Superior temporal gyrus (tissue), 1 donor: ENCODE data around the gene RAET1L.
"Not testable (repeated sequence)": the region's sequence is repeated elsewhere in the genome, so short reads cannot be mapped to it uniquely, and the experiment has no call there.

Experiments
- DNase-seq: peaks from one replicate; pipeline ENCODE4 v3.0.0-alpha.2; 2016; ENCODE audit errors: extremely low spot score

The RAET1L gene

GRCh38 chr6:150025201-150025917 lies at the start of gene RAET1L:
RAET1L (minus strand) TSS chr6:150025532; CDS start chr6:150025471, 61 bp downstream.
- DNase-seq = no peak

- no peak for DNase-seq
Measured at GRCh38 chr6:150075034-150075421, 49.7 kb upstream of the RAET1L start.

GRCh38 chr6:150074396-150075033 lies 49.2 kb upstream of the RAET1L start:
- not testable (repeated sequence) for DNase-seq

GRCh38 chr6:150072201-150072600 lies 46.9 kb upstream of the RAET1L start:
- no peak for DNase-seq

GRCh38 chr6:150070236-150070818 lies 45.0 kb upstream of the RAET1L start:
- DNase-seq = no peak

- no peak for DNase-seq
Measured at GRCh38 chr6:150069706-150070105, 44.4 kb upstream of the RAET1L start.

GRCh38 chr6:150068720-150069648 lies 43.7 kb upstream of the RAET1L start, which contains the start of gene ULBP3:
ULBP3 (minus strand) TSS chr6:150069121; CDS start chr6:150069066, 55 bp downstream.
- no peak for DNase-seq

- no peak for DNase-seq
Measured at GRCh38 chr6:150068151-150068550, 42.8 kb upstream of the RAET1L start.

GRCh38 chr6:150065083-150065482 lies 39.8 kb upstream of the RAET1L start:
- DNase-seq = no peak

GRCh38 chr6:150063640-150064039 lies 38.3 kb upstream of the RAET1L start:
- no peak for DNase-seq

- DNase-seq = not testable (repeated sequence)
Measured at GRCh38 chr6:150059973-150060372, 34.6 kb upstream of the RAET1L start.

- no peak for DNase-seq
Measured at GRCh38 chr6:150058986-150059385, 33.7 kb upstream of the RAET1L start.

- DNase-seq = no peak
Measured at GRCh38 chr6:150058231-150058792, 33.0 kb upstream of the RAET1L start.

- DNase-seq = no peak
Measured at GRCh38 chr6:150057501-150057951, 32.2 kb upstream of the RAET1L start.

GRCh38 chr6:150056916-150057315 lies 31.6 kb upstream of the RAET1L start:
- DNase-seq = no peak

- DNase-seq = no peak
Measured at GRCh38 chr6:150056156-150056555, 30.8 kb upstream of the RAET1L start.

GRCh38 chr6:150055131-150055530 lies 29.8 kb upstream of the RAET1L start:
- no peak for DNase-seq

- DNase-seq = no peak
Measured at GRCh38 chr6:150053450-150053849, 28.1 kb upstream of the RAET1L start.

- no peak for DNase-seq
Measured at GRCh38 chr6:150050846-150051245, 25.5 kb upstream of the RAET1L start.

- no peak for DNase-seq
Measured at GRCh38 chr6:150048099-150048498, 22.8 kb upstream of the RAET1L start.

- DNase-seq = no peak
Measured at GRCh38 chr6:150046943-150047342, 21.6 kb upstream of the RAET1L start.
